Activated CD8-positive, alpha-beta T cell treated with anti-CD3 and anti-CD28 coated beads, Interleukin-2, amount 10 ng/mL, durations not matched to agents 7 days and 5 days (primary cell): ENCODE data around the gene OR5C1. TPM values are rescaled to one million over a fixed set of nuclear protein-coding genes. Genes with fewer than 3 reads are reported as not detected.
A peak's percentile ranks its signal among the peaks of the same experiment; 100 is the strongest.
"Not testable (repeated sequence)": the region's sequence is repeated elsewhere in the genome, so short reads cannot be mapped to it uniquely, and the experiment has no call there.

Experiments used
- ATAC-seq: fragments of 150-1000 bp; cut with Tn5 transposase; one replicate; pipeline ENCODE4 v1.10.0; 2021; ENCODE audit warnings: moderate library complexity
- CTCF ChIA-PET: fragments of 350-600 bp; sonication (Branson Sonifier 250); formaldehyde crosslinking; loops from one replicate; lab custom pipeline; 2021; ENCODE audit warnings: antibody characterized with exemption; lab: Charles Lee
- POLR2A ChIA-PET: fragments of 350-600 bp; sonication (Branson Sonifier 250); formaldehyde crosslinking; loops from one replicate; lab custom pipeline; 2021; ENCODE audit warnings: antibody characterized with exemption; lab: Charles Lee
- DNase-seq: peaks from one replicate; pipeline ENCODE4 v3.0.0-alpha.2; 2020
- H3K27ac Mint-ChIP-seq: one replicate; pipeline ENCODE4 v1.8.0; 2021; ENCODE audit warnings: mild to moderate bottlenecking, mixed read lengths
- H3K27me3 Mint-ChIP-seq: one replicate; pipeline ENCODE4 v1.8.0; 2021; ENCODE audit warnings: low read depth, mixed read lengths
- H3K36me3 Mint-ChIP-seq: one replicate; pipeline ENCODE4 v1.8.0; 2021; ENCODE audit warnings: low read depth, mixed read lengths
- H3K4me1 Mint-ChIP-seq: one replicate; pipeline ENCODE4 v1.8.0; 2021; ENCODE audit warnings: low read depth, mixed read lengths
- H3K4me3 Mint-ChIP-seq: one replicate; pipeline ENCODE4 v1.8.0; 2021; ENCODE audit warnings: mild to moderate bottlenecking, mixed read lengths
- H3K9me3 Mint-ChIP-seq: one replicate; pipeline ENCODE4 v1.8.0; 2022; ENCODE audit warnings: mixed read lengths; ENCODE audit not compliant: insufficient read depth
- total RNA-seq, 2 experiments: library from RNA; stranded (reverse); gene quantifications; one replicate each; pipeline ENCODE4 v1.2.3, GENCODE V29; 2021

OR5C1 gene
- total RNA-seq, 2 experiments from 2014 or later: not detected

DNA sequence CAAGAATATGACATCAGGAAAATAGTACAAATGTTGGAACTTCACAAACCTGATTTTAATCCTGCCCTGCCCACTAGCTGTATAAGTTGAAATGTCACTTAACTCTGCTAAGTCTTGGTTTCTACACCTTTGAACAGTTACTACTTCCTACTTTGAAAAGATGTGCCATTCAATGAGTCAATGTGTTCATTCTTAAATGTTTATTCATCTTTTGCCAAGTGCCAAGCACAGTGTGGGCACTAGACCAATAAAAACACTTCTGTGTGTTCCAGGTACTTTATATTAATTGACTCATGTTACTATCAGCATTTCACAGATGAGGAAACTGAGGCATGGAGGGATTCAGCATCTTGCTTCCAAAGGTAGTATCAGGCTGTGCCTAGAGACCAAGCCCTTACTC lies 26.8 kb downstream of the OR5C1 start:
- Mint-ChIP-seq H3K27ac (no peak overlapping the region), H3K9me3 (no peaks in the 10 kb centered on the region), H3K4me3 (peak overlapping the region; percentile 59), H3K4me1 (peaks cover 33% of the 10 kb centered on the region), H3K27me3 (no peaks in the 10 kb centered on the region), H3K36me3 (peaks cover 31% of the 10 kb centered on the region)
- POLR2A ChIA-PET: interaction anchor here (0.8 to 1.7 kb wide), 2 partner anchors 13 to 34 kb away, joined by 3 to 12 read pairs; partner anchors contain the start of gene PDCL
- CTCF ChIA-PET: interaction anchor here (0.9 to 2.3 kb wide), 6 partner anchors 13 to 690 kb away, joined by 3 to 14 read pairs (median 4); partner anchors contain the start of gene PDCL
- ATAC-seq: no peak
- no peak for DNase-seq

- Mint-ChIP-seq H3K36me3 (peaks cover 34% of the 10 kb centered on the region), H3K4me1 (peaks cover 33% of the 10 kb centered on the region), H3K27ac (peak overlapping the region; percentile 91), H3K9me3 (no peaks in the 10 kb centered on the region), H3K27me3 (no peaks in the 10 kb centered on the region), H3K4me3 (peak overlapping the region; percentile 59)
- DNase-seq (peak; percentile 69), ATAC-seq (peak; percentile 95)
- ChIA-PET POLR2A (interaction anchor here (0.8 to 1.7 kb wide), 2 partner anchors 12 to 33 kb away, joined by 3 to 12 read pairs; partner anchors contain the start of gene PDCL), CTCF (interaction anchor here (0.9 to 2.3 kb wide), 10 partner anchors 10 to 693 kb away, joined by 3 to 14 read pairs (median 4); partner anchors contain the start of gene PDCL)
Measured at GRCh38 chr9:122816163-122816867, 27.6 kb downstream of the OR5C1 start.

DNA sequence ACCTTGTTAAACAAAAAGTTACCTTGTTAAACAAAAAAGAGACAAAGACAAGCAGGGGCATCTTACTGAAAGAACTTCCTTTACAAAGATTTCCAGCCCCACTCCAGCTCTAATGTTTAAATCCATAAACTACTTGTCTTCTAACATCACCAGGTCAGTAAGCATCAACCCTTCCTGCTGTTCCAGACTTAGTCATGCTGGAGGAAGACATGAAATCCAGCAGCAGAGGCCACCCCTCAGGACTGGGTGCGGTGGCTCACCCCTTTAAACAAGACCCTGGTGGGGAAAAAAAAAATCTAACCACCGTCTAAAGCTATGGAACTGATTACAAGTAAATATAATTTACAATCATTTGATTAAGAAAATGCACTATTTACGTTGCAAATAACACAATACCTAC lies 30.6 kb downstream of the OR5C1 start:
- no peaks in the 10 kb centered on the region for H3K27me3 Mint-ChIP-seq
- H3K4me3 Mint-ChIP-seq: no peak overlapping the region
- H3K4me1 Mint-ChIP-seq: peaks cover 37% of the 10 kb centered on the region
- ATAC-seq (no peak), DNase-seq (no peak)
- no peak overlapping the region for H3K27ac Mint-ChIP-seq
- peaks cover 53% of the 10 kb centered on the region for H3K36me3 Mint-ChIP-seq
- ChIA-PET POLR2A (interaction anchor here (1.3 kb wide), 1 partner anchor 9 kb away, joined by 5 read pairs; the partner anchor contains the start of gene PDCL), CTCF (interaction anchor here (0.9 to 2.1 kb wide), 4 partner anchors 9 to 354 kb away, joined by 3 to 6 read pairs (median 4); partner anchors contain the start of gene PDCL)
- no peaks in the 10 kb centered on the region for H3K9me3 Mint-ChIP-seq

- Mint-ChIP-seq H3K9me3 (no peaks in the 10 kb centered on the region), H3K27ac (no peak overlapping the region), H3K4me3 (no peak overlapping the region), H3K36me3 (peaks cover 53% of the 10 kb centered on the region), H3K27me3 (no peaks in the 10 kb centered on the region), H3K4me1 (peaks cover 38% of the 10 kb centered on the region)
- POLR2A ChIA-PET: interaction anchor here (0.6 to 0.9 kb wide), 2 partner anchors 9 to 122 kb away, joined by 3 read pairs; partner anchors contain the start of gene PDCL
- no peak for ATAC-seq
- CTCF ChIA-PET: interaction anchor here (1.3 to 2.1 kb wide), 3 partner anchors 8 to 355 kb away, joined by 3 to 6 read pairs (median 5); partner anchors contain the start of gene PDCL
- no peak for DNase-seq
Measured at GRCh38 chr9:122819791-122820489, 31.2 kb downstream of the OR5C1 start.

DNA sequence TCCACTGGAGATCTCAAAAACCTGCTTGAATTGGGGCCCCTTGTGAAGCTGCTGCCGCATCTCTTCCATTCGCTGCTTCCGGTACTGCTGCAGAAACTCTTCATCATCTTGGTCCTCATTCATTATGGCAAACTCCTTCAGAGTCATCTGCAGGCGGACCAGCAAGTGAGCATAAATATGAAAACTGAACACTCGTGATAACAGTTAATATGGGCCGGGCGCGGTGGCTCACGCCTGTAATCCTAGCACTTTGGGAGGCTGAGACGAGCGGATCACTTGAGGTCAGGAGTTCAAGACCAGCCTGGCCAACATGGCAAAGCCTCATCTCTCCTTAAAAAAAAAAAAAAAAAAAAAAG lies 31.7 kb downstream of the OR5C1 start:
- Mint-ChIP-seq H3K4me1 (peaks cover 38% of the 10 kb centered on the region), H3K36me3 (peaks cover 54% of the 10 kb centered on the region), H3K27ac (no peak overlapping the region), H3K9me3 (no peaks in the 10 kb centered on the region), H3K27me3 (no peaks in the 10 kb centered on the region), H3K4me3 (no peak overlapping the region)
- CTCF ChIA-PET: interaction anchor here (1.3 to 2.1 kb wide), 3 partner anchors 8 to 355 kb away, joined by 3 to 6 read pairs (median 5); partner anchors contain the start of gene PDCL
- ATAC-seq: no peak
- POLR2A ChIA-PET: interaction anchor here (0.6 to 0.9 kb wide), 2 partner anchors 8 to 121 kb away, joined by 3 read pairs; partner anchors contain the start of gene PDCL
- no peak for DNase-seq

DNA sequence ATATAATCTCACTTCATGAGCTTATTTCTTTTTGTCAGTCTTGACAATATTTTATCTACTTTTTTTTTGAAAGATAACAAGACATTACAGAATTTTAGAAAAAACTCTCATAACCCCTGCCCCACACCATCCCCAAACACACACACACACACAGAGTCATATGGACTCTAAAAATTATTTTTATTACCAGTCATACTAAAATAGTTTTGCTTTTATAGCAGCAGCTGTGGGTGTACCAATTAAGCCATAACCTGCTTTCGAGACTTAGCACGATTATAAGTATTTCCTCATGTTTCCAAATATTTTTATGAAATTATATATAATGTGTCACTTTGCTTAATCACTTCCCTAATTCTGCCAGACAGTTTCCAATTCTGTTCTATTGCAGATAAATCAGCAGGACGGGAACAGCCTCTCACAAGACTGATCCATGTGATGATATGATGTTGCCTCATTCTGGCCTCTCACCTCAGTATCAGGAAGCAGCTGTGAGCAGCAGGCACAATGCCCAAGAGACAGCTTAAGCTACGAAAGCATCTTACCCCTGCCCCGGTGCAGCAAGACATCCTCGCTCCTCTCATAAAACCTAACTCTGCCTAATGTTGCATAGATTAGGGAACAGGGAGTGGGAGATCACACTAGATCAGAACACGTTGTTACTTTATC lies 32.7 kb downstream of the OR5C1 start:
- no peak for DNase-seq
- Mint-ChIP-seq H3K4me1 (peaks cover 33% of the 10 kb centered on the region), H3K9me3 (no peaks in the 10 kb centered on the region), H3K4me3 (no peak overlapping the region), H3K36me3 (peaks cover 53% of the 10 kb centered on the region), H3K27ac (no peak overlapping the region), H3K27me3 (no peaks in the 10 kb centered on the region)
- ChIA-PET CTCF (no interaction called here), POLR2A (no interaction called here)
- no peak for ATAC-seq

DNA sequence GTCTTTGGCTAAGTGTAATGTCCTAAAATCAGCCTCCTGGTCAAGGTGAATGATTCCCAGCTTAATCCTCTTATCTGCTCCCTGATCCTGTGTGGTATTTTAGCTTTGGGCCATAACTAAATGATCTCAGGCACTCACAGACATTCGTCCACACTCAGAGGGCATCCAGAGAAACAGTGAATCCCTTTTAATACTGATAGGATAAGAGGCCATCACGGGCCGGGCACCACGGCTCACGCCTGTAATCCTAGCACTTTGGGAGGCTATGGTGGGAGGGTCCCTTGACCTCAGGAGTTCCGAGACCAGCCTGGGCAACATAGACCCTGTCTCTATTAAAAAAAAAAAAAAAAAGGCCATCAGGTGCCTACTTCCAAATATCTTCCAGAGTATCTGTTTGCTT lies 33.3 kb downstream of the OR5C1 start:
- Mint-ChIP-seq H3K9me3 (no peaks in the 10 kb centered on the region), H3K27ac (no peak overlapping the region), H3K4me3 (no peak overlapping the region), H3K36me3 (peaks cover 52% of the 10 kb centered on the region), H3K27me3 (no peaks in the 10 kb centered on the region), H3K4me1 (peaks cover 34% of the 10 kb centered on the region)
- CTCF ChIA-PET: no interaction called here
- ATAC-seq (no peak), DNase-seq (no peak)
- POLR2A ChIA-PET: no interaction called here

GRCh38 chr9:122822938-122823337 lies 34.2 kb downstream of the OR5C1 start:
- Mint-ChIP-seq H3K4me1 (peaks cover 36% of the 10 kb centered on the region), H3K9me3 (no peaks in the 10 kb centered on the region), H3K27ac (peak overlapping the region; percentile 50), H3K27me3 (no peaks in the 10 kb centered on the region), H3K36me3 (peaks cover 54% of the 10 kb centered on the region), H3K4me3 (no peak overlapping the region)
- DNase-seq (no peak), ATAC-seq (no peak)
- CTCF ChIA-PET: interaction anchor here (1.9 kb wide), 1 partner anchor 12 kb away, joined by 8 read pairs; no protein-coding TSS in a partner anchor
- POLR2A ChIA-PET: no interaction called here

DNA sequence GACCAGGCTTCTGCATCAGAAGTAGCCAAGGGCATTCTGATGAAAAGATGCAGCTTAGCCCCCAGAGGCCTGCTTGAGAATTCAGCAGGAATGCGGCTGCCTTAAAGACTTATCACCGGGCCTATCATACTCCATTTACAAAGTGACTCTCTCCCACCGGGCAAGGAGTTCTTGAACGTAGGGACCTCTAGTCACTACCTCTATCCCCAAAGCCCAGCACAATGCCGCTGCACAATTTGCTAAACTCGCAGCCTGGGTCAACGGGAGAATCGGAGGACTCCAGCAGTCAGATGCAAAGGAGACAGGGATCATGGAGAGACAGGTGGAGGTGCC lies 39.0 kb downstream of the OR5C1 start:
- no peak for DNase-seq
- peak overlapping the region; percentile 93 for H3K27ac Mint-ChIP-seq
- peaks cover 37% of the 10 kb centered on the region for H3K4me1 Mint-ChIP-seq
- POLR2A ChIA-PET: interaction anchor here (0.7 to 1.5 kb wide), 11 partner anchors 9 to 114 kb away, joined by 3 to 12 read pairs (median 4); partner anchors contain the start of gene RABGAP1
- no peaks in the 10 kb centered on the region for H3K27me3 Mint-ChIP-seq
- H3K36me3 Mint-ChIP-seq: peaks cover 30% of the 10 kb centered on the region
- H3K4me3 Mint-ChIP-seq: peak overlapping the region; percentile 99
- ATAC-seq: no peak
- no peaks in the 10 kb centered on the region for H3K9me3 Mint-ChIP-seq
- CTCF ChIA-PET: interaction anchor here (1.1 to 1.4 kb wide), 6 partner anchors 8 to 522 kb away, joined by 3 to 5 read pairs (median 4); no protein-coding TSS in a partner anchor

DNA sequence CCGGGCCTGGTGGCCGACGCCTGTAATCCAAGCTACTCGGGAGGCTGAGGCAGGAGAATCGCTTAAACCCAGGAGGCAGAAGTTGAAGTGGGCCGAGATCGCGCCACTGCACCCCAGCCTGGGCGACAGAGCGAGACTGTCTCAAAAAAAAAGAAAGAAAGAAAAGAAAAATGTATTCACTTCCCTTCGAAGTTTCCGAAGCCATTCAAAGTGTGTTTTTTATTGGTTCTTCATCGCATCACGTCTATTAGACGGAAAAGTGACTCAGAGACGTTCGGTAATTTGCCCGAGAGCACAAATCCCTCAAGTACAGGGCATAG lies 40.2 kb downstream of the OR5C1 start:
- ATAC-seq, H3K27me3 Mint-ChIP-seq, DNase-seq, H3K9me3 Mint-ChIP-seq: not testable (repeated sequence)
- Mint-ChIP-seq H3K4me3 (peak overlapping the region; percentile 99), H3K36me3 (peaks cover 26% of the 10 kb centered on the region), H3K4me1 (peaks cover 34% of the 10 kb centered on the region), H3K27ac (peak overlapping the region; percentile 93)
- ChIA-PET CTCF (interaction anchor here (1.0 to 1.4 kb wide), 4 partner anchors 9 to 160 kb away, joined by 3 to 5 read pairs (median 4); no protein-coding TSS in a partner anchor), POLR2A (interaction anchor here (0.7 to 1.5 kb wide), 10 partner anchors 9 to 113 kb away, joined by 3 to 12 read pairs (median 4); partner anchors contain the start of gene RABGAP1)

GRCh38 chr9:122832194-122832593 lies 43.5 kb downstream of the OR5C1 start:
- H3K9me3 Mint-ChIP-seq: no peaks in the 10 kb centered on the region
- no peak overlapping the region for H3K27ac Mint-ChIP-seq
- ChIA-PET POLR2A (no interaction called here), CTCF (interaction anchor here (0.6 to 0.7 kb wide), 2 partner anchors 12 to 706 kb away, joined by 3 read pairs; no protein-coding TSS in a partner anchor)
- no peak overlapping the region for H3K4me3 Mint-ChIP-seq
- no peak for DNase-seq
- peaks cover 4% of the 10 kb centered on the region for H3K36me3 Mint-ChIP-seq
- H3K4me1 Mint-ChIP-seq: peaks cover 30% of the 10 kb centered on the region
- no peak for ATAC-seq
- no peaks in the 10 kb centered on the region for H3K27me3 Mint-ChIP-seq
